Keratinocyte (primary cell): Measurements from ENCODE around the gene C6orf47. TPM values are rescaled to one million over a fixed set of nuclear protein-coding genes. Genes with fewer than 3 reads are reported as not detected.

Experiments
- DNase-seq: peaks from one replicate; pipeline ENCODE4 v3.0.0-alpha.2; 2011; ENCODE audit warnings: low read depth, missing footprints, low spot score
- FAIRE-seq: peaks from 2 replicates; lab custom pipeline; 2011; peaks lifted over from hg19 to GRCh38; lab: Jason Lieb, UNC
- H2AFZ ChIP-seq: 2 replicates; pipeline ENCODE4 v1.6.0; 2012; ENCODE audit warnings: low read length, control low read depth, inconsistent platforms; ENCODE audit not compliant: control insufficient read depth
- H3K27ac ChIP-seq: 2 replicates; pipeline ENCODE4 v1.5.1; 2011; ENCODE audit warnings: low read length; ENCODE audit not compliant: control insufficient read depth, insufficient read depth
- H3K27me3 ChIP-seq: 3 replicates; pipeline ENCODE4 v1.6.0; 2011; ENCODE audit warnings: low read length; ENCODE audit not compliant: control insufficient read depth, insufficient read depth; ENCODE audit errors: extremely low read depth
- H3K36me3 ChIP-seq, 2 experiments: 2 replicates in 1 of 2; 3 replicates in 1 of 2; pipeline ENCODE4 v1.5.1; 2011; ENCODE audit warnings: low read length in 2 of 2, mild to moderate bottlenecking in 1 of 2; ENCODE audit not compliant: control insufficient read depth in 2 of 2, insufficient read depth in 2 of 2; ENCODE audit errors: extremely low read depth in 1 of 2
- H3K4me1 ChIP-seq: 3 replicates; pipeline ENCODE4 v1.5.1; 2011; ENCODE audit warnings: low read length; ENCODE audit not compliant: control insufficient read depth, insufficient read depth; ENCODE audit errors: extremely low read depth
- H3K4me2 ChIP-seq: 3 replicates; pipeline ENCODE4 v1.6.0; 2011; ENCODE audit warnings: low read depth, low read length; ENCODE audit not compliant: control insufficient read depth, insufficient read depth; ENCODE audit errors: extremely low read depth
- H3K4me3 ChIP-seq, 3 experiments: fragments of 200-600 bp in 1 of 3; sonication (generic) in 1 of 3; 2 replicates in 2 of 3; 3 replicates in 1 of 3; pipeline ENCODE4 v1.5.1; 2011 to 2016; ENCODE audit warnings: low read length in 3 of 3, mild to moderate bottlenecking in 3 of 3, control low read depth in 2 of 3, inconsistent platforms in 1 of 3, low read depth in 1 of 3, mixed read lengths in 1 of 3, mixed run types in 1 of 3, moderate library complexity in 1 of 3; ENCODE audit not compliant: control insufficient read depth in 2 of 3, insufficient read depth in 2 of 3; ENCODE audit errors: extremely low read depth in 1 of 3
- H3K79me2 ChIP-seq: 2 replicates; pipeline ENCODE4 v1.6.0; 2012; ENCODE audit warnings: low read length; ENCODE audit not compliant: control insufficient read depth, insufficient read depth
- H3K9ac ChIP-seq: 3 replicates; pipeline ENCODE4 v1.6.0; 2011; ENCODE audit warnings: low read length; ENCODE audit not compliant: control insufficient read depth, insufficient read depth; ENCODE audit errors: extremely low read depth
- H3K9me1 ChIP-seq: 3 replicates; pipeline ENCODE4 v1.6.0; 2011; ENCODE audit warnings: low read length; ENCODE audit not compliant: control insufficient read depth, insufficient read depth; ENCODE audit errors: extremely low read depth
- H3K9me3 ChIP-seq: 2 replicates; pipeline ENCODE4 v1.5.1; 2012; ENCODE audit warnings: low read depth, low read length; ENCODE audit not compliant: control insufficient read depth
- H4K20me1 ChIP-seq: 3 replicates; pipeline ENCODE4 v1.6.0; 2011; ENCODE audit warnings: low read length; ENCODE audit not compliant: control insufficient read depth, insufficient read depth; ENCODE audit errors: extremely low read depth
- CTCF ChIP-seq, 3 experiments: IDR thresholded peaks in 1 of 3; conservative IDR thresholded peaks in 1 of 3; optimal IDR thresholded peaks in 1 of 3; 2 replicates in 2 of 3; 3 replicates in 1 of 3; pipeline versions ENCODE3 to v1.5.1; 2011; ENCODE audit warnings: low read length in 3 of 3, mild to moderate bottlenecking in 3 of 3, moderate library complexity in 2 of 3, control low read depth in 1 of 3, inconsistent platforms in 1 of 3; ENCODE audit not compliant: insufficient read depth in 2 of 3; ENCODE audit errors: extremely low read depth in 1 of 3
- EZH2 ChIP-seq: IDR thresholded peaks from one replicate; pipeline ENCODE4 v1.6.1; 2012; ENCODE audit warnings: inconsistent platforms, mild to moderate bottlenecking, low read length, moderate library complexity
- dilution Hi-C: fragments of 300-500 bp; cut with MboI; formaldehyde crosslinking; loops from one replicate; pipeline ENCODE4 v1.7.0; 2020; ENCODE audit warnings: low sequenced_read_pairs; ENCODE audit not compliant: extremely low pct_ligation_motif_present
- polyA plus RNA-seq, 5 experiments: library from polyadenylated mRNA; depleted of rRNA in 3 of 5; stranded (reverse) in 3 of 5; stranded (forward) in 1 of 5; unstranded in 1 of 5; fragments of >200 nt; gene quantifications; 1 replicate in 1 of 5; 2 replicates in 3 of 5; 3 replicates in 1 of 5; pipeline versions ENCODE4 v1.2.1 to v1.2.3, GENCODE V29; 2011 to 2012; ENCODE audit warnings: missing spikeins in 2 of 5, low read depth in 1 of 5, low replicate concordance in 1 of 5

The C6orf47 gene
- polyA plus RNA-seq, 1 donor (not counting 4 experiments of a cell fraction or from before 2014, with no cell fraction given): 7.9 TPM

GRCh38 chr6:31639449-31639861, 21.1 kb downstream of the C6orf47 start:
- Histone ChIP-seq H3K27me3 (no peaks in the 10 kb centered on the region), H3K9me3 (no peaks in the 10 kb centered on the region), H2AFZ (no peak overlapping the region), H3K9ac (no peak overlapping the region), H3K4me3 (no peak overlapping the region), H4K20me1 (no peaks in the 10 kb centered on the region), H3K79me2 (no peaks in the 10 kb centered on the region), H3K36me3 (peaks cover 55 to 59% of the 10 kb centered on the region in 2 experiments), H3K4me1 (no peaks in the 10 kb centered on the region), H3K9me1 (no peaks in the 10 kb centered on the region), H3K27ac (no peak overlapping the region), H3K4me2 (no peak overlapping the region)
- dilution Hi-C loops: no loop called here
- DNase-seq (no peak), FAIRE-seq (no peak)
- TF ChIP-seq EZH2 (no peak), CTCF (optimal IDR thresholded peaks at IDR 0.05 in 1 of 3, IDR thresholded peaks at IDR 0.05 in 1 of 3, conservative IDR thresholded peaks at IDR 0.05 in 1 of 3; ENCODE audit: extremely low read depth in 1 of 3, insufficient read depth in 2 of 3, low read length in 3 of 3) (no peak)

- no peak for DNase-seq
- Histone ChIP-seq H2AFZ (no peak overlapping the region), H3K9ac (no peak overlapping the region), H3K4me2 (no peak overlapping the region), H4K20me1 (no peaks in the 10 kb centered on the region), H3K9me1 (no peaks in the 10 kb centered on the region), H3K4me1 (no peaks in the 10 kb centered on the region), H3K79me2 (no peaks in the 10 kb centered on the region), H3K36me3 (peaks cover 57 to 59% of the 10 kb centered on the region in 2 experiments), H3K27ac (no peak overlapping the region), H3K4me3 (no peak overlapping the region), H3K9me3 (no peaks in the 10 kb centered on the region), H3K27me3 (no peaks in the 10 kb centered on the region)
- dilution Hi-C loops: no loop called here
- no peak for FAIRE-seq
- TF ChIP-seq CTCF (optimal IDR thresholded peaks at IDR 0.05 in 1 of 3, IDR thresholded peaks at IDR 0.05 in 1 of 3, conservative IDR thresholded peaks at IDR 0.05 in 1 of 3; ENCODE audit: extremely low read depth in 1 of 3, insufficient read depth in 2 of 3, low read length in 3 of 3) (no peak), EZH2 (no peak)
Observed at GRCh38 chr6:31639043-31639442, 21.5 kb downstream of the C6orf47 start.
